Ureter (tissue), 1 donor: Measurements from ENCODE around the gene OPHN1. TPM values are rescaled to one million over a fixed set of nuclear protein-coding genes. Genes with fewer than 3 reads are reported as not detected.
"Not testable (repeated sequence)": the region's sequence is repeated elsewhere in the genome, so short reads cannot be mapped to it uniquely, and the experiment has no call there.

ENCODE experiments used
- DNase-seq: peaks from one replicate; pipeline ENCODE4 v3.0.0-alpha.2; 2020; ENCODE audit warnings: low spot score
- total RNA-seq: library from RNA; stranded (reverse); gene quantifications from one replicate; pipeline ENCODE4 v1.2.4, GENCODE V29; 2023
- donor health status: DM: yes; HTN: yes; CAD: no.

Gene OPHN1
- total RNA-seq, 1 donor from 2014 or later, result 11.4 TPM

GRCh38 chrX:68421636-68422035 is 11.7 kb downstream of the OPHN1 start:
- DNase-seq, result no peak

- no peak for DNase-seq
Observed at GRCh38 chrX:68420559-68420958, 12.7 kb downstream of the OPHN1 start.

- DNase-seq, result no peak
Observed at GRCh38 chrX:68419975-68420374, 13.3 kb downstream of the OPHN1 start.

GRCh38 chrX:68417651-68418050 is 15.6 kb downstream of the OPHN1 start:
- DNase-seq, result no peak

GRCh38 chrX:68416592-68416991 is 16.7 kb downstream of the OPHN1 start:
- no peak for DNase-seq

- DNase-seq, result no peak
Observed at GRCh38 chrX:68415316-68415715, 18.0 kb downstream of the OPHN1 start.

DNA sequence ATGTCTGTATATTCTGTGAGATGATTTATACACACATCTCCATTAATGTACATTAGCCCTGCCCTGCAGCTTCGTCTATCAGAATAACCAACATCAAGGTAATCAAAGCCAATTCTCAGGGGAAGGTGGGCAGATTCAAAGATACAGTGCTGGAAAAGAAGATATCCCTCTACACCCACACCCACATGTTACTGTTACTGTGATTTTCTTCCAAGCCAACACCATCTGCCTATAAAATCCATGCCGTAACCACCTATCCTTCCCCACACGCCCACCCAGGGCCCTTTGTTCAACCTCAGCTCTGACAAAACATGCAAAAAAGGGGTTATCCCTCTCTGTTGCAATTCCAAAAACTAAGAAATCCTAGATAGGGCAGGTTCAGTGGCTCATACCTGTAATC is 20.0 kb downstream of the OPHN1 start:
- no peak for DNase-seq

- DNase-seq, result no peak
Observed at GRCh38 chrX:68411729-68412128, 21.6 kb downstream of the OPHN1 start.

GRCh38 chrX:68409194-68409593 is 24.1 kb downstream of the OPHN1 start:
- no peak for DNase-seq

DNA sequence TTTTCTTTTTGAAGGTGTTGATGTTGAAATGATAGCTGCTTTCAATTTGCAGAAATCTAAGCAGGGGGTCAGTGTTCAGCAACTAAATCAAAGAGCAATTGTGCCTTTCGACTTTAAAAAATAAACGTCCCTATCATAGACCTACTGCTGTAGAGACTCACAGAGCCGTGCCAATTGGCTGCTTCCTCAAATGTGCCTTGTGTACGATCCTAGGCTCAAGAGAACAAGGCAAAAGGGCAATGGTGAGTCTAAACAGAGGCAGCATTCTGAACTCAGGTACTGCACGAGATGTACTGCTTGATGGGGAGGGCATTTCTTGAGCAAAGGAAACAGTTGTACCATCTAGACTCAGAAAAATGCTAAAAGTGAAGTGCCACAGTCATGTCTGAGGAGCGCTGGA is 29.8 kb downstream of the OPHN1 start:
- DNase-seq, result no peak

DNA sequence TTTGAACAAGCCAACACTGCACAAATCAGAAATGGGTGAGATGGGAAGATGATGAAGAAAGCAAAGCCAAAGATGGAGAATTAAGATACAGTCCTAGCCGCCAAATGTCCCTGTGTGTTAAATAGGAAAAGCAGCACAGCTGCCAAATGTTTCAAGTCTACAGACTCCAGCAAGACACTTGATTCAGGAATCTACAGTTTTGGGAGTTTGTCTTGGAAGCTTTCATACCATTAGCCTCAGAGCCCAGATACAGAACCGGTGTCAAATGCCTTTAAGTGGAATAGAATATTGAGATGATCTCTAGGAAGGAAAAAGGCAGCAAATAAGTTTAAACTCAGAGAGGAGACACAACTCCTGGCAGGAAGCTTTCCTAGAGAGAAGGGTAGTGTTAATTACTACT is 30.3 kb downstream of the OPHN1 start:
- DNase-seq, result no peak

DNA sequence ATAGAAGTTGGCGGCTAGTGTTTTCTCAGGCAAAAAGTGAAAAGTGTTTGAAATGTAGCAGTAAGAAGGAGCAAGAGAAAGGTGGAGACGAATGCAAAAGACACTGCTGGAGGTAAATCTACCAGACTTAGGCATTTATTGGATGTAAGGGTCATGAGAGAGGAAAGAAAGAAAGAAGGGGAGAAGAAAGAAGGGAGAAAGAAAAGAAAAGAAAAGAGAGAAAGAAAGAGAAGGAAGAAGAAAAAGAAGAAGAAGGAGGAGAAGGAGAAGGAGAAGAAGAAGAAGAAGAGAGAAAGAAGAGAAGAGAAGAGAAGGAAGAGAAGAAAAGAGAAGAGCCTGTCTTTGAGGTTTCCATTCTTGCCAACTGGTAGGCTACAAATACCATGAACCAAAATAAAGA is 31.2 kb downstream of the OPHN1 start:
- no peak for DNase-seq

DNA sequence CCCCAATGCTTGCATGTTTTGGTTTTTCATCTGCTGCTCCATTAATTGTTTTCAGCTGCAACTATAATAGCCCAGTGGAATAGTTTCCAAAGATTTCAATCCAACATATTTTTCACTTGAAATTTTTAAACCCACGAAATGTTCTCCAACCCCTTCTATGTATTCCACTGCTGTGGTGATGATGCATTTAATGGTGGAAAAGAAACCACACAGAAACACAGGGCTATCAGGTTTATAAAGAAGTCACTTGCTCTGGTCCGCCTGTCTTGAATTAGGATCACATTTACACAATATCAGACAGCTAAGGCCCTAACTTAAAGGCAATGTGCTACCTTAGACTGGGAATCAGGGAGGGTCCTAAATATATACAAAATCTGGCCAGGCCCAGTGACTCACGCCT is 35.0 kb downstream of the OPHN1 start:
- no peak for DNase-seq

DNA sequence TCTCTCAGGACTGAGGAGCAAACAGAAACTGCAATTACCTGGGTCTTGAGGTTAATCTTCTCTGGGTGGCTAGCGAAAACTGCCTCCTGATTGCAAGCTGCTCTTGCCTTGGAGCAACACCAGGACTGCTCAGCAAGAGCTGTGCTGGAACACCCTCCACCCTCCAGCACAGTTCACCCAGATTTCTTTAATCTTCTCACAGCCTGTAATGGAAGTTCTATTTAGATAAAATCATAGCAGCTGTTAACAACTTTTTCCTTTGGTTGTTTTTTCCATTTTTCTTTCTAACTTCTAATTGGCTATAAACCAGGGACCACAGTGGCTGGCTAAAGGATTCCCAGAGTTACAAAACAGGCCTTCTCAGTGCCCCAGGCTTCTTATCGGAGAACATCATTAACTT is 36.3 kb downstream of the OPHN1 start:
- no peak for DNase-seq

GRCh38 chrX:68389419-68389960 is 43.8 kb downstream of the OPHN1 start:
- not testable (repeated sequence) for DNase-seq

DNA sequence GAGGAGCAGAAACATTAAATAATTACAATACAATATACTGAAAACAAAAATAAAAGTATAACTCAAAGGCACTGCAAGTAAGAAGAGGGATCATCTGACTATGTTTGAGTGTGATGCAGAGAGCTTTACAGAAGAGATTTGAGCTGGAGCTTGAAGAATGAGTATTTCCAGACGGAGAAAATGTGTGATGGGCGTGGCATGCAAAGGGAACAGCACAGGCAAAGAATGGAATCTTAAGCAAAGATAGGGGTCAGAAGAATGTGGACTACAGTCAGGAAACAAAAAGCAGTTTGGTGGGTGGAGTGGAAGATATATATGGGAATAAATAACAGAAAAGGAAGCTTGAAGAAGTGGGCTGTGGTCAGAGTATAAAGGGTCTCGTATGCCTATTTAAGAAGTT is 45.5 kb downstream of the OPHN1 start:
- DNase-seq, result no peak

DNA sequence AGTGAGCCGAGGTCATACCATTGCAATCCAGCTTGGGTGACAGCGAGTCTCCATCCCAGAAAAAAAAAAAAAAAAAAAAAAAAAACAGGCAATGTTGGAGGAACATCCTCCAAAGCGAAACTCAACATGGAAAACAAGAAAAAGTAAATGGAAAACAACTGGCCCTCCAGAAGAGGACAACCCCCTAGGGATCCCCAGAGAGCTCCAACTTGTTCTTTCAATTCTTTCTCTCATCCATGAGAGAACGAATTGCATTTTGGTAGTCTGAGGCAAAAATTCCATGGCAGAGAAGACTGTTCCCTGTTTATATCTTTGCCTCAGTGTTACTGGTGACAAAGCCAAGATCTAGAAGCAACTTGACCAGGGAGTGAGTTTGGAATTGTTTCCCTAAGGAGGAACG is 49.8 kb downstream of the OPHN1 start:
- no peak for DNase-seq

DNA sequence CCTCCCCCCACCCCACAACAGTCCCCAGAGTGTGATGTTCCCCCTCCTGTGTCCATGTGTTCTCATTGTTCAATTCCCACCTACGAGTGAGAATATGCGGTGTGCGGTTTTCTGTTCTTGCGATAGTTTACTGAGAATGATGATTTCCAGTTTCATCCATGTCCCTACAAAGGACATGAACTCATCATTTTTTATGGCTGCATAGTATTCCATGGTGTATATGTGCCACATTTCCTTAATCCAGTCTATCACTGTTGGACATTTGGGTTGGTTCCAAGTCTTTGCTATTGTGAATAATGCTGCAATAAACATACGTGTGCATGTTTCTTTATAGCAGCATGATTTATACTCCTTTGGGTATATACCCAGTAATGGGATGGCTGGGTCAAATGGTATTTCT is 55.7 kb downstream of the OPHN1 start:
- not testable (repeated sequence) for DNase-seq

GRCh38 chrX:68376373-68376772 is 56.9 kb downstream of the OPHN1 start:
- no peak for DNase-seq

DNA sequence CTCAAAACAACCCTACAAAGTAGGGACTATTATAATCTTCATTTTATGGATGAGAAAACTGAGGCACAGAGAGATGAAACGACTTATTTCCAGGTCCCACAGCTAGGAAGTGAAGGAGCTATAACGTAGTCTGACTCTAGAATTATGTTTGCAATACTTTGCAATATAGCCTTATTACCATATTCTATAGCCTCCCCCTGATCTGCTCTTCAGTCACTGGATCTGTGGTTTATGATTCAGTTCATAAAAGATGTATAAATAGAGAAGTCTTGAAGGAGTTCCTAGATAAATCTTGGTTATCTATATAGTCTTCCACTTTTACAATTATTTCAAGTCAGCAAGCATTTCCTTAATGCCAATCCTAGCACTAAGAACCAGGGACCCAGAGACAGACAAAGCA is 57.5 kb downstream of the OPHN1 start:
- no peak for DNase-seq

- no peak for DNase-seq
Observed at GRCh38 chrX:68372665-68373064, 60.6 kb downstream of the OPHN1 start.

- no peak for DNase-seq
Observed at GRCh38 chrX:68369559-68369958, 63.7 kb downstream of the OPHN1 start.

- DNase-seq, result no peak
Observed at GRCh38 chrX:68365341-68365740, 68.0 kb downstream of the OPHN1 start.

DNA sequence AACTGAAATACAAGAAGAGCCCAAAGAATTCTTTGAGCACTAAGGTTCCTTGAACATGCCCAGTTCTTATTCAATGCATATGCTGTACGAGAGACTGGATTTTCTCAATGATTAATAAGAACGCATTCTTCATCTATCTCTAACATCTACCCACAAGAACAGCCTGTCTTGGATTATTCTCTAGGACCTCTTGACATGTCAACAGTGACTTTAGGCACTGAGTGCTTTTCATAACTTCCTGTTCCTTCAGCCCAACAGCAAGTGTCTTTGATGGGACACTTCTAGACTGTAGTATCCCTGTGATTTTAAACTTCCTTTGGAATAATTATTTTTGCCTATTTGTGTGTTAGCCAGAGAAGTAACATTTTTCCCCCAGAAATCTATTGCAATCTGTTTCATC is 69.3 kb downstream of the OPHN1 start:
- DNase-seq, result no peak

- no peak for DNase-seq
Observed at GRCh38 chrX:68358679-68359078, 74.6 kb downstream of the OPHN1 start.
